SK-N-SH (cell line): Measurements from ENCODE around the gene BIRC6. TPM values are rescaled to one million over a fixed set of nuclear protein-coding genes. Genes with fewer than 3 reads are reported as not detected.
"Not testable (repeated sequence)": the region's sequence is repeated elsewhere in the genome, so short reads cannot be mapped to it uniquely, and the experiment has no call there.

Experiments
- CTCF ChIA-PET: fragments of 300-600, 350-600 bp; formaldehyde crosslinking; extraction: SDS; loops from one replicate; lab custom pipeline; 2021; lab: Yijun Ruan, JAX
- POLR2A ChIA-PET: fragments of 350-600 bp; sonication (Branson Sonifier 250); formaldehyde crosslinking; extraction: SDS; loops from one replicate; lab custom pipeline; 2020; ENCODE audit warnings: antibody characterized with exemption, inconsistent platforms; lab: Yijun Ruan, JAX
- DNase-seq: peaks from one replicate; pipeline ENCODE4 v3.0.0; 2012
- H2AFZ ChIP-seq: fragments of 200-600 bp; sonication (generic); 2 replicates; pipeline ENCODE4 v1.8.1; 2016; ENCODE audit warnings: antibody characterized with exemption, mild to moderate bottlenecking, low read depth
- H3F3A ChIP-seq: fragments of 200-600 bp; sonication (generic); replicated peaks from 2 replicates; pipeline ENCODE3; 2016; ENCODE audit warnings: antibody characterized with exemption, mild to moderate bottlenecking; ENCODE audit not compliant: insufficient read depth
- H3K27ac ChIP-seq, 2 experiments: fragments of 200-500 bp in 1 of 2; fragments of 200-600 bp in 1 of 2; sonication (Bioruptor generic) in 1 of 2; sonication (generic), shearing (Covaris generic) in 1 of 2; 2 replicates each; pipeline versions ENCODE4 v1.5.1 to v1.6.1; 2014 to 2016; ENCODE audit warnings: low read depth in 2 of 2, inconsistent platforms in 1 of 2, low read length in 1 of 2, mild to moderate bottlenecking in 1 of 2, mixed read lengths in 1 of 2
- H3K27me3 ChIP-seq: fragments of 200-600 bp; sonication (generic), shearing (Covaris generic); 2 replicates; pipeline ENCODE4 v1.6.1; 2016; ENCODE audit warnings: mixed run types; ENCODE audit not compliant: insufficient read depth
- H3K36me3 ChIP-seq, 2 experiments: fragments of 200-500 bp in 1 of 2; fragments of 200-600 bp in 1 of 2; sonication (Bioruptor generic) in 1 of 2; sonication (generic) in 1 of 2; replicated peaks in 1 of 2; 2 replicates each; pipeline versions ENCODE3 to v1.5.1; 2014 to 2016; ENCODE audit warnings: low read length in 1 of 2, mild to moderate bottlenecking in 1 of 2; ENCODE audit not compliant: insufficient read depth in 2 of 2, control insufficient read depth in 1 of 2
- H3K4me1 ChIP-seq, 2 experiments: fragments of 200-500 bp in 1 of 2; fragments of 200-600 bp in 1 of 2; sonication (Bioruptor generic) in 1 of 2; sonication (generic), shearing (Covaris generic) in 1 of 2; 2 replicates each; pipeline versions ENCODE4 v1.5.1 to v1.6.1; 2014 to 2016; ENCODE audit warnings: low read depth in 1 of 2, low read length in 1 of 2, mixed run types in 1 of 2; ENCODE audit not compliant: insufficient read depth in 2 of 2, control insufficient read depth in 1 of 2
- H3K4me2 ChIP-seq: fragments of 200-600 bp; sonication (generic), shearing (Covaris generic); 2 replicates; pipeline ENCODE4 v1.6.1; 2017; ENCODE audit warnings: mixed run types
- H3K4me3 ChIP-seq, 2 experiments: fragments of 200-500 bp in 1 of 2; fragments of 200-600 bp in 1 of 2; sonication (Bioruptor generic) in 1 of 2; sonication (generic), shearing (Covaris generic) in 1 of 2; 2 replicates each; pipeline versions ENCODE4 v1.5.1 to v1.8.1; 2014 to 2016; ENCODE audit warnings: low read depth in 2 of 2, inconsistent platforms in 1 of 2, low read length in 1 of 2, mild to moderate bottlenecking in 1 of 2, mixed read lengths in 1 of 2, moderate library complexity in 1 of 2
- H3K79me2 ChIP-seq: fragments of 200-600 bp; sonication (generic); 2 replicates; pipeline ENCODE4 v1.8.1; 2017; ENCODE audit warnings: mild to moderate bottlenecking; ENCODE audit not compliant: insufficient read depth
- H3K9ac ChIP-seq: fragments of 200-600 bp; sonication (generic); 2 replicates; pipeline ENCODE4 v1.6.1; 2017; ENCODE audit warnings: mixed run types
- H3K9me2 ChIP-seq: fragments of 200-600 bp; sonication (generic); 2 replicates; pipeline ENCODE4 v1.6.1; 2017; ENCODE audit warnings: mixed run types
- H3K9me3 ChIP-seq: fragments of 200-600 bp; sonication (generic); 2 replicates; pipeline ENCODE4 v1.6.1; 2017; ENCODE audit warnings: mixed run types, mild to moderate bottlenecking, moderate library complexity
- H4K20me1 ChIP-seq: fragments of 200-600 bp; sonication (generic); 2 replicates; pipeline ENCODE4 v1.6.1; 2017; ENCODE audit warnings: mild to moderate bottlenecking, mixed run types; ENCODE audit not compliant: insufficient read depth
- EZH2phosphoT487 ChIP-seq: fragments of 200-600 bp; sonication (generic); IDR thresholded peaks from 2 replicates; pipeline ENCODE4 v1.6.1; 2017; ENCODE audit warnings: low read depth, mixed run types, mild to moderate bottlenecking, antibody characterized with exemption, moderate library complexity, borderline replicate concordance
- FOSL2 ChIP-seq: IDR thresholded peaks from 2 replicates; pipeline ENCODE4 v1.4.0; 2012; ENCODE audit warnings: low read depth, mild to moderate bottlenecking, moderate library complexity, borderline replicate concordance
- GABPA ChIP-seq: IDR thresholded peaks from 2 replicates; pipeline ENCODE4 v1.4.0; 2012; ENCODE audit warnings: low read depth, mild to moderate bottlenecking
- GATA2 ChIP-seq: sonication (generic); formaldehyde crosslinking; IDR thresholded peaks from 2 replicates; pipeline ENCODE4 v1.5.0; 2020; ENCODE audit warnings: mild to moderate bottlenecking, missing genetic modification reagents
- MEF2A ChIP-seq: IDR thresholded peaks from 2 replicates; pipeline ENCODE4 v1.4.0; 2012; ENCODE audit warnings: low read depth, borderline replicate concordance
- MXI1 ChIP-seq: IDR thresholded peaks from 2 replicates; pipeline ENCODE4 v1.6.1; 2012; ENCODE audit warnings: mild to moderate bottlenecking, low read depth, low read length, improper control_type of control experiment
- NRF1 ChIP-seq: IDR thresholded peaks from 2 replicates; pipeline ENCODE4 v1.6.1; 2012; ENCODE audit warnings: low read depth, mild to moderate bottlenecking, low read length
- POLR2AphosphoS5 ChIP-seq: IDR thresholded peaks from 2 replicates; pipeline ENCODE4 v1.6.1; 2012; ENCODE audit warnings: low read depth, low read length
- RFX5 ChIP-seq: IDR thresholded peaks from 2 replicates; pipeline ENCODE4 v1.6.1; 2012; ENCODE audit warnings: mild to moderate bottlenecking, improper control_type of control experiment, low read length
- SMC3 ChIP-seq: IDR thresholded peaks from 2 replicates; pipeline ENCODE4 v1.6.1; 2012; ENCODE audit warnings: low read depth, low read length, improper control_type of control experiment
- TAF1 ChIP-seq: IDR thresholded peaks from 2 replicates; pipeline ENCODE4 v1.6.1; 2012; ENCODE audit warnings: low read depth, mild to moderate bottlenecking, low read length, moderate library complexity, borderline replicate concordance
- TCF12 ChIP-seq: IDR thresholded peaks from 2 replicates; pipeline ENCODE4 v1.4.0; 2012
- TEAD4 ChIP-seq: IDR thresholded peaks from 2 replicates; pipeline ENCODE4 v1.4.0; 2012; ENCODE audit warnings: mild to moderate bottlenecking, borderline replicate concordance; ENCODE audit not compliant: insufficient read depth
- USF2 ChIP-seq: fragments of 150-350 bp; IDR thresholded peaks from 2 replicates; pipeline ENCODE4 v1.6.1; 2017; ENCODE audit warnings: antibody characterized with exemption, low read length, low read depth, borderline replicate concordance
- ZBTB33 ChIP-seq: IDR thresholded peaks from 2 replicates; pipeline ENCODE4 v1.4.0; 2012; ENCODE audit warnings: low read depth, borderline replicate concordance
- WGBS: methylation state at CpG from one replicate; pipeline ENCODE4 v1.1.6; 2017; ENCODE audit warnings: low lambda C conversion rate; 5-methylcytosine and 5-hydroxymethylcytosine counted together
- polyA plus RNA-seq, 3 experiments: library from polyadenylated mRNA; depleted of rRNA; stranded (reverse); fragments of >200 nt; gene quantifications; 2 replicates each; pipeline ENCODE4 v1.2.3, GENCODE V29; 2012
- TF ChIP-seq, protein P1 (sequence below): IDR thresholded peaks from 2 replicates; pipeline ENCODE4 v1.4.0; 2012; ENCODE audit warnings: low read depth
- TF ChIP-seq, protein P2 (sequence below): IDR thresholded peaks from 2 replicates; pipeline ENCODE4; 2012

The BIRC6 gene
- polyA plus RNA-seq, 1 of the 3 experiments (the other 2 are of a cell fraction): 28.9 TPM

- TF ChIP-seq MXI1 (no peak), MEF2A (no peak), SMC3 (no peak), TCF12 (no peak), GATA2 (no peak), TAF1 (no peak), FOSL2 (no peak), ZBTB33 (no peak), RFX5 (no peak), EZH2phosphoT487 (no peak), TEAD4 (no peak), POLR2AphosphoS5 (no peak), NRF1 (no peak), GABPA (no peak), USF2 (no peak)
- TF ChIP-seq, protein P1, sequence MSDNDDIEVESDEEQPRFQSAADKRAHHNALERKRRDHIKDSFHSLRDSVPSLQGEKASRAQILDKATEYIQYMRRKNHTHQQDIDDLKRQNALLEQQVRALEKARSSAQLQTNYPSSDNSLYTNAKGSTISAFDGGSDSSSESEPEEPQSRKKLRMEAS: no peak
- TF ChIP-seq, protein P2, sequence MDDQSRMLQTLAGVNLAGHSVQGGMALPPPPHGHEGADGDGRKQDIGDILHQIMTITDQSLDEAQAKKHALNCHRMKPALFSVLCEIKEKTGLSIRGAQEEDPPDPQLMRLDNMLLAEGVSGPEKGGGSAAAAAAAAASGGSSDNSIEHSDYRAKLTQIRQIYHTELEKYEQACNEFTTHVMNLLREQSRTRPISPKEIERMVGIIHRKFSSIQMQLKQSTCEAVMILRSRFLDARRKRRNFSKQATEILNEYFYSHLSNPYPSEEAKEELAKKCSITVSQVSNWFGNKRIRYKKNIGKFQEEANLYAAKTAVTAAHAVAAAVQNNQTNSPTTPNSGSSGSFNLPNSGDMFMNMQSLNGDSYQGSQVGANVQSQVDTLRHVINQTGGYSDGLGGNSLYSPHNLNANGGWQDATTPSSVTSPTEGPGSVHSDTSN: no peak
- Histone ChIP-seq H3K79me2 (no peaks in the 10 kb centered on the region), H3K27me3 (no peaks in the 10 kb centered on the region), H3K27ac (no peak overlapping the region), H3K9ac (no peak overlapping the region), H4K20me1 (no peaks in the 10 kb centered on the region), H3F3A (peaks cover 4% of the 10 kb centered on the region), H3K9me3 (no peaks in the 10 kb centered on the region), H3K4me1 (no peaks in the 10 kb centered on the region), H3K36me3 (peaks cover 3 to 14% of the 10 kb centered on the region in 2 experiments), H3K4me3 (no peak overlapping the region), H2AFZ (no peak overlapping the region), H3K4me2 (no peak overlapping the region), H3K9me2 (no peaks in the 10 kb centered on the region)
- CTCF ChIA-PET: no interaction called here
- WGBS: 96% methylated on average over 1 of the region's 1 CpG
- POLR2A ChIA-PET: no interaction called here
- no peak for DNase-seq
Observed at GRCh38 chr2:32314886-32315285, 41.9 kb upstream of the BIRC6 start.

DNA sequence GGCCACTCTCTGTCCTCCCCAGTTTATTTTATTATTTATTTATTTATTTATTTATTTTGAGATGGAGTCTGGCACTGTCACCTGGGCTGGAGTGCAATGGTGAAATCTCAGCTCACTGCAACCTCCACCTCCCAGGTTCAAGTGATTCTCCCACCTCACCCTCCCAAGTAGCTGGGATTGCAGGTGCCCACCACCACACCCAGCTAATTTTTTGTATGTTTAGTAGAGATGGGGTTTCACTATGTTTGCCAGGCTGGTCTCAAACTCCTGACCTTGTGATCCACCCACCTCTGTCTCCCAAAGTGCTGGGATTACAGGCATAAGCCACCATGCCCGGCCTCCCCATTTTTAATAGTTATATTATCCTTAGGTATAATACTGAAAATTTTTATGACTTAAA is 28.1 kb upstream of the BIRC6 start:
- H3K4me3 ChIP-seq, H3K79me2 ChIP-seq, H3K36me3 ChIP-seq, H3K9me3 ChIP-seq, DNase-seq, H3K4me2 ChIP-seq, H3K9ac ChIP-seq, H3K4me1 ChIP-seq, H3K27ac ChIP-seq, H3K9me2 ChIP-seq, H3K27me3 ChIP-seq, H4K20me1 ChIP-seq, H2AFZ ChIP-seq, POLR2A ChIA-PET: not testable (repeated sequence)
- CTCF ChIA-PET: interaction anchor here (0.5 kb wide), 1 partner anchor 75 kb away, joined by 3 read pairs; no protein-coding TSS in a partner anchor
- WGBS: 93% methylated on average over 1 of the region's 1 CpG
- H3F3A ChIP-seq: peaks cover 11% of the 10 kb centered on the region

- H3K79me2 ChIP-seq, H3K4me2 ChIP-seq, H3K9me2 ChIP-seq, POLR2A ChIA-PET, H3K9ac ChIP-seq, H4K20me1 ChIP-seq, H2AFZ ChIP-seq, H3K36me3 ChIP-seq, DNase-seq, H3K9me3 ChIP-seq, H3K27ac ChIP-seq, H3K27me3 ChIP-seq, H3K4me3 ChIP-seq, H3K4me1 ChIP-seq: not testable (repeated sequence)
- H3F3A ChIP-seq: peaks cover 11% of the 10 kb centered on the region
- CTCF ChIA-PET: interaction anchor here (0.5 kb wide), 1 partner anchor 76 kb away, joined by 3 read pairs; no protein-coding TSS in a partner anchor
- WGBS: 88% methylated on average over 14 of the region's 14 CpGs
Observed at GRCh38 chr2:32329180-32329980, 27.4 kb upstream of the BIRC6 start.
